ENCODE measurements around the gene EIF2AK2. TPM values are rescaled to one million over a fixed set of nuclear protein-coding genes. Genes with fewer than 3 reads are reported as not detected.

EIF2AK2 gene
- total RNA-seq, 1 donor from 2014 or later, result 17.5 TPM

Other genes with a start within 250 kb of the EIF2AK2 start
- gene STRN, start 190.4 kb downstream of the EIF2AK2 start, total RNA-seq, result 13.7 and 19.4 TPM in 2 replicates
- 20.9 and 30.0 TPM in 2 replicates for gene HEATR5B, start 72.6 kb downstream of the EIF2AK2 start, total RNA-seq
- gene GPATCH11, start 72.5 kb downstream of the EIF2AK2 start, total RNA-seq, result 4.1 and 5.2 TPM in 2 replicates
- gene SULT6B1, start 31.7 kb upstream of the EIF2AK2 start, total RNA-seq, result not detected in 2 replicates
- 4.6 and 7.4 TPM in 2 replicates for gene CEBPZOS, start 39.5 kb upstream of the EIF2AK2 start, total RNA-seq
- gene CEBPZ, start 74.6 kb upstream of the EIF2AK2 start, total RNA-seq, result 22.0 and 38.7 TPM in 2 replicates
- gene NDUFAF7, start 74.7 kb upstream of the EIF2AK2 start, total RNA-seq, result 5.8 and 6.3 TPM in 2 replicates
- 48.4 and 51.0 TPM in 2 replicates for gene PRKD3, start 167.9 kb upstream of the EIF2AK2 start, total RNA-seq
- 0.60 and 3.7 TPM in 2 replicates for gene QPCT, start 187.7 kb upstream of the EIF2AK2 start, total RNA-seq

Measured in lung microvascular endothelial cell (primary cell).